GM19395 (cell line): ENCODE results near the gene SETBP1.
A peak's percentile ranks its signal among the peaks of the same experiment; 100 is the strongest.

ENCODE experiments used
- ATAC-seq: cut with Tn5 transposase; IDR thresholded peaks from one replicate; pipeline ENCODE4 v1.9.1; 2021; ENCODE audit warnings: mild to moderate bottlenecking, moderate library complexity; ENCODE audit not compliant: unreplicated experiment

The SETBP1 gene

GRCh38 chr18:44680273-44681075 is at the start of gene SETBP1:
Gene SETBP1, plus strand, starts transcription at chr18:44680888. Its CDS starts 20,459 bp downstream, at chr18:44701347.
- ATAC-seq = peak; percentile 26

- ATAC-seq = no peak
Measured at GRCh38 chr18:44632469-44633145, 48.1 kb upstream of the SETBP1 start.

GRCh38 chr18:44635546-44635945 is 45.1 kb upstream of the SETBP1 start:
- ATAC-seq = no peak

GRCh38 chr18:44636241-44636640 is 44.4 kb upstream of the SETBP1 start:
- ATAC-seq = peak; percentile 87

- no peak for ATAC-seq
Measured at GRCh38 chr18:44637210-44638033, 43.3 kb upstream of the SETBP1 start.

- no peak for ATAC-seq
Measured at GRCh38 chr18:44638034-44638540, 42.6 kb upstream of the SETBP1 start.

GRCh38 chr18:44638811-44639210 is 41.9 kb upstream of the SETBP1 start:
- no peak for ATAC-seq

GRCh38 chr18:44643004-44643403 is 37.7 kb upstream of the SETBP1 start:
- ATAC-seq = no peak

GRCh38 chr18:44651478-44651877 is 29.2 kb upstream of the SETBP1 start:
- ATAC-seq = no peak

GRCh38 chr18:44651918-44652572 is 28.6 kb upstream of the SETBP1 start:
- ATAC-seq = no peak

GRCh38 chr18:44652722-44653121 is 28.0 kb upstream of the SETBP1 start:
- no peak for ATAC-seq

GRCh38 chr18:44654573-44654972 is 26.1 kb upstream of the SETBP1 start:
- ATAC-seq = no peak

- no peak for ATAC-seq
Measured at GRCh38 chr18:44655435-44655834, 25.3 kb upstream of the SETBP1 start.

- ATAC-seq = no peak
Measured at GRCh38 chr18:44659771-44660170, 20.9 kb upstream of the SETBP1 start.

GRCh38 chr18:44668270-44668975 is 12.3 kb upstream of the SETBP1 start:
- ATAC-seq = no peak

- ATAC-seq = no peak
Measured at GRCh38 chr18:44671914-44672313, 8.8 kb upstream of the SETBP1 start.

GRCh38 chr18:44672506-44672905 is 8.2 kb upstream of the SETBP1 start:
- ATAC-seq = no peak

- no peak for ATAC-seq
Measured at GRCh38 chr18:44673256-44673880, 7.3 kb upstream of the SETBP1 start.

- no peak for ATAC-seq
Measured at GRCh38 chr18:44677933-44678332, 2.8 kb upstream of the SETBP1 start.

GRCh38 chr18:44678725-44679055 is 2.0 kb upstream of the SETBP1 start:
- ATAC-seq = no peak
